ENCODE data around the gene AP1S1.

The AP1S1 gene

DNA sequence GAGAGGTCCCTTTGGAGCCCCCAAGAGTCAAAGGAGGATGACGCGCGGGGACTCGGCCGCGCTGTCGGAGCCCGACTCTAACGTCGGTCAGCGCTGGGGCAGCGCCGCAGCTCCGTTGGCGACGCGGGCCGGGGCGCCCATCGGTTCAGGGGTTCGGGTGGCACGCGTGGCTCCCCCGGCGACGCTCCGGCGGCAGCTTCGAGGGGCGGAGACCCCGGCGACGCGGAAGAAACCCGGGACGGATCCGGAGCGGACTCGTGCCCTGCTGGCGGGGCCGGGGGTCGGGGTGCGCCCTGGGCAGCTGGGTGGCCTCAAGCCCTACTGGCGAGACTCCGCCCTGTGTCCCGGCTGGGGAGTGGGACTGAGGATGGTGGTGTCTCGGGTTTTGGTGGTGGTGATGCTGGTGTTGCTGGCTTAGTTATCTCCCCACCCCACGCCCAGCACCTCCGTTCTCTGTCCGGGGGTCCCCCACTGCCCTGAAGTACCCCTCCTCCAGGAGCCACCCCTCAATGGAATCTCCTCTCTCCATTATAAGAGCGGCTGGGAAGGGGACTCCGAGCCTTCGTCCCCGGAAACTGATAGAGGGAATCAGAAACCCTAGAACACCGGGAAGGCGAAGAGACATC lies 26.0 kb downstream of the AP1S1 start, which contains the start of gene NAT16:
Gene NAT16, minus strand, starts transcription at position 164 of the 626 bp plus-strand sequence. CDS start 5,486 bp downstream, outside the sequence.
- no peak within 1 kb of the TSS for H3K4me3 ChIP-seq (ENCODE audit: low read depth in 1 of 2, low read length in 2 of 2)
- no peak within 1 kb of the TSS for H3K4me2 ChIP-seq (ENCODE audit: insufficient read depth, low read length)
- no peak within 1 kb of the TSS for H3K27ac ChIP-seq (ENCODE audit: low read length)
- H3K36me3 ChIP-seq (ENCODE audit: insufficient read depth, low read length): no peaks in the 10 kb centered on the region
- no peaks in the 10 kb centered on the region for H3K9me3 ChIP-seq (ENCODE audit: insufficient read depth, low read length, severe bottlenecking)
- no peaks in the 10 kb centered on the region for H4K20me1 ChIP-seq (ENCODE audit: insufficient read depth, low read length)
- H3K9ac ChIP-seq (ENCODE audit: low read depth, low read length): no peak within 1 kb of the TSS
- H2AFZ ChIP-seq (ENCODE audit: low read depth, low read length): no peak within 1 kb of the TSS
- H3K27me3 ChIP-seq (ENCODE audit: insufficient read depth, low read length, poor library complexity): no peaks in the 10 kb centered on the region
- ATAC-seq (ENCODE audit: insufficient read depth, low read depth) (no peak), DNase-seq (no peak)
- H3K79me2 ChIP-seq (ENCODE audit: insufficient read depth, low read length): no peaks in the 10 kb centered on the region
- TF ChIP-seq, protein P1, sequence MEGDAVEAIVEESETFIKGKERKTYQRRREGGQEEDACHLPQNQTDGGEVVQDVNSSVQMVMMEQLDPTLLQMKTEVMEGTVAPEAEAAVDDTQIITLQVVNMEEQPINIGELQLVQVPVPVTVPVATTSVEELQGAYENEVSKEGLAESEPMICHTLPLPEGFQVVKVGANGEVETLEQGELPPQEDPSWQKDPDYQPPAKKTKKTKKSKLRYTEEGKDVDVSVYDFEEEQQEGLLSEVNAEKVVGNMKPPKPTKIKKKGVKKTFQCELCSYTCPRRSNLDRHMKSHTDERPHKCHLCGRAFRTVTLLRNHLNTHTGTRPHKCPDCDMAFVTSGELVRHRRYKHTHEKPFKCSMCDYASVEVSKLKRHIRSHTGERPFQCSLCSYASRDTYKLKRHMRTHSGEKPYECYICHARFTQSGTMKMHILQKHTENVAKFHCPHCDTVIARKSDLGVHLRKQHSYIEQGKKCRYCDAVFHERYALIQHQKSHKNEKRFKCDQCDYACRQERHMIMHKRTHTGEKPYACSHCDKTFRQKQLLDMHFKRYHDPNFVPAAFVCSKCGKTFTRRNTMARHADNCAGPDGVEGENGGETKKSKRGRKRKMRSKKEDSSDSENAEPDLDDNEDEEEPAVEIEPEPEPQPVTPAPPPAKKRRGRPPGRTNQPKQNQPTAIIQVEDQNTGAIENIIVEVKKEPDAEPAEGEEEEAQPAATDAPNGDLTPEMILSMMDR (IDR thresholded peaks at IDR 0.05; ENCODE audit: borderline replicate concordance, extremely low read depth, low read length, poor library complexity, severe bottlenecking): no peak
- TF ChIP-seq EZH2 (IDR thresholded peaks at IDR 0.05; ENCODE audit: borderline replicate concordance, low read depth, low read length, severe bottlenecking): no peak
- no peaks in the 10 kb centered on the region for H3K4me1 ChIP-seq (ENCODE audit: insufficient read depth, low read length)

DNA sequence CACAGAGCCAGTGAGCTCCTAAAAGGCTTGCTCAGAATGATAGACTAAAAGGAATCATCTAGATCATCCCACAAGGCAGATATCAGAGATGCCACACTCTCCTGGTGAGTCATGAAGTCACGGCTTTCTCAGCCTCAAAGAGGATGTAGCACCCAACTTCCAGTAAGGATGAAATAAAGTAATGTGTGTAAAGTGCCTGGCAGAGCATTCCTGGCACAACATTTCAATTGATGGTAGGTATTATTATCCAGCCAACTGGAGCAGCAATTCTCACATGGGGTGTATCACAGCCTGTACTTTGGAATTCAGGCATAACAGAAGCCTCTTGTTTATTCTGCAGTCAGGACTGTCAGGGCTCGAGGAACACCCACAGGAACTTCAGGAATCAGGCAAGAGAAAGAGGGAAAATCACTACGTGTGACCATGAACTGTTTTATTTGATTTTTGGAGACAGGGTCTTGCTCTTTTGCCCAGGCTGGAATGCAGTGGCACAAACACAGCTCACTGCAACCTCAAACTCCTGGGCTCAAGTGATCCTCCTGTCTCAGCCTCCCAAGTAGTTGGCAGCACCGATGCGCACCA lies 31.1 kb downstream of the AP1S1 start:
- H3K4me2 ChIP-seq (ENCODE audit: insufficient read depth, low read length): no peak overlapping the region
- H3K4me1 ChIP-seq (ENCODE audit: insufficient read depth, low read length): no peaks in the 10 kb centered on the region
- TF ChIP-seq, protein P1 (IDR thresholded peaks at IDR 0.05; ENCODE audit: borderline replicate concordance, extremely low read depth, low read length, poor library complexity, severe bottlenecking): no peak
- TF ChIP-seq EZH2 (IDR thresholded peaks at IDR 0.05; ENCODE audit: borderline replicate concordance, low read depth, low read length, severe bottlenecking): no peak
- H3K4me3 ChIP-seq (ENCODE audit: low read depth in 1 of 2, low read length in 2 of 2): no peak overlapping the region
- no peak for DNase-seq
- H3K27ac ChIP-seq (ENCODE audit: low read length): no peak overlapping the region
- no peaks in the 10 kb centered on the region for H3K79me2 ChIP-seq (ENCODE audit: insufficient read depth, low read length)
- H3K9me3 ChIP-seq (ENCODE audit: insufficient read depth, low read length, severe bottlenecking): no peaks in the 10 kb centered on the region
- no peak for ATAC-seq (ENCODE audit: insufficient read depth, low read depth)
- H3K9ac ChIP-seq (ENCODE audit: low read depth, low read length): no peak overlapping the region
- no peaks in the 10 kb centered on the region for H3K36me3 ChIP-seq (ENCODE audit: insufficient read depth, low read length)
- no peaks in the 10 kb centered on the region for H3K27me3 ChIP-seq (ENCODE audit: insufficient read depth, low read length, poor library complexity)
- H2AFZ ChIP-seq (ENCODE audit: low read depth, low read length): no peak overlapping the region
- no peaks in the 10 kb centered on the region for H4K20me1 ChIP-seq (ENCODE audit: insufficient read depth, low read length)

- no peak for TF ChIP-seq EZH2 (IDR thresholded peaks at IDR 0.05; ENCODE audit: borderline replicate concordance, low read depth, low read length, severe bottlenecking)
- TF ChIP-seq, protein P1 (IDR thresholded peaks at IDR 0.05; ENCODE audit: borderline replicate concordance, extremely low read depth, low read length, poor library complexity, severe bottlenecking): no peak
- Histone ChIP-seq H3K9ac (ENCODE audit: low read depth, low read length) (no peak overlapping the region), H3K36me3 (ENCODE audit: insufficient read depth, low read length) (no peaks in the 10 kb centered on the region), H3K4me1 (ENCODE audit: insufficient read depth, low read length) (no peaks in the 10 kb centered on the region), H4K20me1 (ENCODE audit: insufficient read depth, low read length) (no peaks in the 10 kb centered on the region), H3K79me2 (ENCODE audit: insufficient read depth, low read length) (no peaks in the 10 kb centered on the region), H3K4me3 (ENCODE audit: low read depth in 1 of 2, low read length in 2 of 2) (no peak overlapping the region), H3K9me3 (ENCODE audit: insufficient read depth, low read length, severe bottlenecking) (no peaks in the 10 kb centered on the region), H3K27ac (ENCODE audit: low read length) (no peak overlapping the region), H3K4me2 (ENCODE audit: insufficient read depth, low read length) (no peak overlapping the region), H2AFZ (ENCODE audit: low read depth, low read length) (no peak overlapping the region), H3K27me3 (ENCODE audit: insufficient read depth, low read length, poor library complexity) (no peaks in the 10 kb centered on the region)
- no peak for ATAC-seq (ENCODE audit: insufficient read depth, low read depth)
- no peak for DNase-seq
These were observed 31.9 kb downstream of the AP1S1 start for GRCh38 chr7:101186194-101186593.
